Measurements from ENCODE around the gene SGIP1. TPM values are rescaled to one million over a fixed set of nuclear protein-coding genes. Genes with fewer than 3 reads are reported as not detected.

Gene SGIP1
- total and polyA plus RNA-seq, 2 experiments from 2014 or later = 2.4 to 6.1 TPM

- TF ChIP-seq ZNF462 (CRISPR knock-in tag; IDR thresholded peaks at IDR 0.05) = no peak
- no peak for TF ChIP-seq POLR2AphosphoS5 (IDR thresholded peaks at IDR 0.05; ENCODE audit: low read depth)
- TF ChIP-seq NANOG (IDR thresholded peaks at IDR 0.05; ENCODE audit: borderline replicate concordance) = no peak
- no peak for TF ChIP-seq EZH2 (IDR thresholded peaks at IDR 0.05; ENCODE audit: low read depth, unreplicated experiment)
- no peak for TF ChIP-seq REST (IDR thresholded peaks at IDR 0.05; ENCODE audit: unreplicated experiment)
- no peak for TF ChIP-seq ZNF331 (CRISPR knock-in tag; IDR thresholded peaks at IDR 0.05; ENCODE audit: low read depth)
- no peak for TF ChIP-seq CTCF (conservative IDR thresholded peaks at IDR 0.05; ENCODE audit: low read depth in 2 of 2)
- TF ChIP-seq EZH2phosphoT487 (IDR thresholded peaks at IDR 0.05; ENCODE audit: unreplicated experiment) = no peak
- no peak for TF ChIP-seq CREB1 (CRISPR knock-in tag; IDR thresholded peaks at IDR 0.05; ENCODE audit: low read depth)
Measured at GRCh38 chr1:66562561-66562960, 28.6 kb downstream of the SGIP1 start (continued).

Data from GM23338 (cell line).